ENCODE results near the gene VPS37B.

DNA sequence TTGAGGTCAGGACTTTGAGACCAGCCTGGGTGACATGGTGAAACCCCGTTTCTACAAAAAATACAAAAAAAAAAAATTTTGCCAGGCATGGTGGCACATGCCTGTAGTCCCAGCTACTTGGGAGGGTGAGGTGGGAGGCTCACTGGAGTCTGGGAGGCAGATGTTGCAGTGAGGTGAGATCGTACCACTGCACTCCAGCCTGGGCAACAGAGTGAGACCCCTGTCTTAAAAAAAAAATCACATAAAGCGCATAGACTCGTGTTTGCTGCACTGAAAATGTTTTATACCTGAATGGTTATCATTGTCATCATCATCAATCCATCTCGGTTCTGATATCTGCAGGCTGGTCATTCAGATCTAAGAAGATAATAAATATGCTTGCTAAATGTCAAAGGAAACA is 24.8 kb upstream of the VPS37B start:
- TF ChIP-seq, protein P1, sequence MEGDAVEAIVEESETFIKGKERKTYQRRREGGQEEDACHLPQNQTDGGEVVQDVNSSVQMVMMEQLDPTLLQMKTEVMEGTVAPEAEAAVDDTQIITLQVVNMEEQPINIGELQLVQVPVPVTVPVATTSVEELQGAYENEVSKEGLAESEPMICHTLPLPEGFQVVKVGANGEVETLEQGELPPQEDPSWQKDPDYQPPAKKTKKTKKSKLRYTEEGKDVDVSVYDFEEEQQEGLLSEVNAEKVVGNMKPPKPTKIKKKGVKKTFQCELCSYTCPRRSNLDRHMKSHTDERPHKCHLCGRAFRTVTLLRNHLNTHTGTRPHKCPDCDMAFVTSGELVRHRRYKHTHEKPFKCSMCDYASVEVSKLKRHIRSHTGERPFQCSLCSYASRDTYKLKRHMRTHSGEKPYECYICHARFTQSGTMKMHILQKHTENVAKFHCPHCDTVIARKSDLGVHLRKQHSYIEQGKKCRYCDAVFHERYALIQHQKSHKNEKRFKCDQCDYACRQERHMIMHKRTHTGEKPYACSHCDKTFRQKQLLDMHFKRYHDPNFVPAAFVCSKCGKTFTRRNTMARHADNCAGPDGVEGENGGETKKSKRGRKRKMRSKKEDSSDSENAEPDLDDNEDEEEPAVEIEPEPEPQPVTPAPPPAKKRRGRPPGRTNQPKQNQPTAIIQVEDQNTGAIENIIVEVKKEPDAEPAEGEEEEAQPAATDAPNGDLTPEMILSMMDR (IDR thresholded peaks at IDR 0.05; ENCODE audit: low read length) = no peak
- no peak for TF ChIP-seq EZH2phosphoT487 (IDR thresholded peaks at IDR 0.05; ENCODE audit: low read length)
